Muscle of leg (tissue), 11 donors: ENCODE data around the gene TSPAN9. TPM values are rescaled to one million over a fixed set of nuclear protein-coding genes. Genes with fewer than 3 reads are reported as not detected.

Experiments used
- DNase-seq: peaks from one replicate; pipeline ENCODE4 v3.0.0; 2013
- H3K27ac ChIP-seq: one replicate; pipeline ENCODE4 v1.5.1; 2013; ENCODE audit warnings: mild to moderate bottlenecking, low read length, control low read depth
- H3K27me3 ChIP-seq: one replicate; pipeline ENCODE4 v1.6.1; 2013; ENCODE audit warnings: low read length; ENCODE audit not compliant: control insufficient read depth, insufficient read depth
- H3K36me3 ChIP-seq: one replicate; pipeline ENCODE4 v1.6.1; 2013; ENCODE audit warnings: low read length; ENCODE audit not compliant: control insufficient read depth, insufficient read depth
- H3K4me1 ChIP-seq: one replicate; pipeline ENCODE4 v1.6.1; 2013; ENCODE audit warnings: low read length; ENCODE audit not compliant: control insufficient read depth, insufficient read depth
- H3K4me3 ChIP-seq: one replicate; pipeline ENCODE4 v1.5.1; 2013; ENCODE audit warnings: low read length, control low read depth
- H3K9me3 ChIP-seq: replicated peaks from 2 replicates; pipeline ENCODE4 v1.6.1; 2013; ENCODE audit warnings: low read depth, low read length; ENCODE audit not compliant: control insufficient read depth
- WGBS: methylation state at CpG from one replicate; pipeline ENCODE4 v1.1.5; 2013; ENCODE audit warnings: missing lambda C conversion rate; ENCODE audit not compliant: insufficient coverage; 5-methylcytosine and 5-hydroxymethylcytosine counted together
- polyA plus RNA-seq, 8 donors: library from polyadenylated mRNA; unstranded; fragments of 120-200 nt; gene quantifications; one replicate each; pipeline versions ENCODE4 v1.2.1 to v1.2.3, GENCODE V29; 2013; ENCODE audit warnings: inconsistent platforms in 1 of 8, low replicate concordance in 1 of 8; ENCODE audit not compliant: insufficient read length in 8 of 8, insufficient read depth in 1 of 8
- total RNA-seq: library from RNA; stranded (reverse); fragments of 120-200 nt; gene quantifications from one replicate; pipeline ENCODE4 v1.2.4, GENCODE V29; 2013

TSPAN9 gene
- total and polyA plus RNA-seq, 9 donors = 56.6 to 142 (median 116) TPM

- Histone ChIP-seq H3K27me3 (no peaks in the 10 kb centered on the region), H3K4me1 (peaks cover 97% of the 10 kb centered on the region), H3K9me3 (no peaks in the 10 kb centered on the region), H3K27ac (peak overlapping the region; percentile 93), H3K36me3 (peaks cover 11% of the 10 kb centered on the region), H3K4me3 (peak overlapping the region; percentile 13)
- WGBS = 20% methylated on average over 9 of the region's 13 CpGs
- DNase-seq = peak; percentile 99
These were observed 175.3 kb downstream of the TSPAN9 start for GRCh38 chr12:3252450-3252891.

GRCh38 chr12:3253682-3254275, 176.6 kb downstream of the TSPAN9 start:
- Histone ChIP-seq H3K4me3 (no peak overlapping the region), H3K27ac (peak overlapping the region; percentile 93), H3K36me3 (peaks cover 10% of the 10 kb centered on the region), H3K9me3 (no peaks in the 10 kb centered on the region), H3K4me1 (peaks cover 91% of the 10 kb centered on the region), H3K27me3 (no peaks in the 10 kb centered on the region)
- 81% methylated on average over 5 of the region's 7 CpGs for WGBS
- DNase-seq = no peak

GRCh38 chr12:3255057-3255456, 177.9 kb downstream of the TSPAN9 start:
- H3K27me3 ChIP-seq = no peaks in the 10 kb centered on the region
- peaks cover 3% of the 10 kb centered on the region for H3K36me3 ChIP-seq
- no peaks in the 10 kb centered on the region for H3K9me3 ChIP-seq
- peaks cover 79% of the 10 kb centered on the region for H3K4me1 ChIP-seq
- 82% methylated on average over 12 of the region's 12 CpGs for WGBS
- H3K4me3 ChIP-seq = no peak overlapping the region
- H3K27ac ChIP-seq = peak overlapping the region; percentile 93
- DNase-seq = peak; percentile 53

GRCh38 chr12:3256103-3256631, 179.0 kb downstream of the TSPAN9 start:
- no peaks in the 10 kb centered on the region for H3K27me3 ChIP-seq
- no peaks in the 10 kb centered on the region for H3K36me3 ChIP-seq
- H3K4me1 ChIP-seq = peaks cover 67% of the 10 kb centered on the region
- peak; percentile 73 for DNase-seq
- no peaks in the 10 kb centered on the region for H3K9me3 ChIP-seq
- peak overlapping the region; percentile 93 for H3K27ac ChIP-seq
- WGBS = 89% methylated on average over 23 of the region's 26 CpGs
- H3K4me3 ChIP-seq = no peak overlapping the region

GRCh38 chr12:3257411-3257810, 180.2 kb downstream of the TSPAN9 start:
- DNase-seq = no peak
- Histone ChIP-seq H3K9me3 (no peaks in the 10 kb centered on the region), H3K27ac (no peak overlapping the region), H3K36me3 (no peaks in the 10 kb centered on the region), H3K4me3 (no peak overlapping the region), H3K27me3 (no peaks in the 10 kb centered on the region), H3K4me1 (peaks cover 61% of the 10 kb centered on the region)
- WGBS = 90% methylated on average over 3 of the region's 7 CpGs

- Histone ChIP-seq H3K9me3 (no peaks in the 10 kb centered on the region), H3K4me1 (peaks cover 51% of the 10 kb centered on the region), H3K27me3 (no peaks in the 10 kb centered on the region), H3K27ac (no peak overlapping the region), H3K4me3 (no peak overlapping the region), H3K36me3 (no peaks in the 10 kb centered on the region)
- no peak for DNase-seq
- 89% methylated on average over 7 of the region's 8 CpGs for WGBS
These were observed 182.8 kb downstream of the TSPAN9 start for GRCh38 chr12:3259973-3260372.

- no peak for DNase-seq
- no peaks in the 10 kb centered on the region for H3K9me3 ChIP-seq
- WGBS = 61% methylated on average over 9 of the region's 11 CpGs
- no peak overlapping the region for H3K27ac ChIP-seq
- H3K4me3 ChIP-seq = no peak overlapping the region
- no peaks in the 10 kb centered on the region for H3K27me3 ChIP-seq
- H3K36me3 ChIP-seq = no peaks in the 10 kb centered on the region
- H3K4me1 ChIP-seq = peaks cover 40% of the 10 kb centered on the region
These were observed 184.7 kb downstream of the TSPAN9 start for GRCh38 chr12:3261782-3262359.

GRCh38 chr12:3262470-3262869, 185.3 kb downstream of the TSPAN9 start:
- Histone ChIP-seq H3K36me3 (no peaks in the 10 kb centered on the region), H3K27ac (no peak overlapping the region), H3K27me3 (no peaks in the 10 kb centered on the region), H3K4me1 (peaks cover 35% of the 10 kb centered on the region), H3K9me3 (no peaks in the 10 kb centered on the region), H3K4me3 (no peak overlapping the region)
- no peak for DNase-seq
- 98% methylated on average over 6 of the region's 10 CpGs for WGBS

GRCh38 chr12:3263282-3263681, 186.1 kb downstream of the TSPAN9 start:
- 86% methylated on average over 8 of the region's 13 CpGs for WGBS
- Histone ChIP-seq H3K27me3 (no peaks in the 10 kb centered on the region), H3K4me1 (peaks cover 29% of the 10 kb centered on the region), H3K9me3 (no peaks in the 10 kb centered on the region), H3K4me3 (no peak overlapping the region), H3K27ac (no peak overlapping the region), H3K36me3 (no peaks in the 10 kb centered on the region)
- DNase-seq = no peak

GRCh38 chr12:3263939-3264922, 187.1 kb downstream of the TSPAN9 start:
- peak; percentile 43 for DNase-seq

More at GRCh38 chr12:3263939-3264922, 187.1 kb downstream of the TSPAN9 start:
- Histone ChIP-seq H3K27me3 (no peaks in the 10 kb centered on the region), H3K9me3 (no peaks in the 10 kb centered on the region), H3K36me3 (no peaks in the 10 kb centered on the region), H3K4me1 (peaks cover 29% of the 10 kb centered on the region), H3K27ac (no peak overlapping the region), H3K4me3 (no peak overlapping the region)
- WGBS = 36% methylated on average over 29 of the region's 35 CpGs
